ENCODE results near the gene ADTRP.

DNA sequence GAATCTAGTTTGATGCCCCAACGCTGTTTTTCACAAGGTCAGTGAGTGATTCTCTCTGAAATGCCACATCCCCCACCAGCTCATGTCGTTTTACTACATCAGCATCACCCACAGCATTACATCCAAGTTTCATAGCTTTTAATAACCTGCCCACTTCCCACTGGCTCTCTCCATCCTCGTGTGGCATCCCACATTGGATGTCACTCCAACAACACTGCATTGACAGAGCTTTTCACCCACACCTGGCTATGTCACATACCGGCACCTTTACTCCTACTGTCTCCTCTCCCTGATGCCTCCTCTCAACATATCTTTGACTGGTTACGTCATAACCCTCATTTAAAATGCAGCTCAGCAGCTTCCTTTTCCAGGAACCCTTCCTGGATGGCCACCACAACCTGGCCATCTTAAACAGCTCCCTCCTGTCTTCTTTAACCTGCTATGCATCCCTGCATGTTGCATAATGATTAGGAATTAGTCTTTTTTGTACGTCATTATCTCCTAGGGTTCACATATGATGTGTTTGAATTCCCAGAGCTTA, 5.0 kb upstream of the ADTRP start:
- TF ChIP-seq ZFP30 (CRISPR knock-in tag; IDR thresholded peaks at IDR 0.05) (no peak), ESRRG (CRISPR knock-in tag; IDR thresholded peaks at IDR 0.05) (no peak), PPARA (CRISPR knock-in tag; IDR thresholded peaks at IDR 0.05; ENCODE audit: borderline replicate concordance) (no peak), ZC3H10 (CRISPR knock-in tag; IDR thresholded peaks at IDR 0.05) (no peak), ARNTL (CRISPR knock-in tag; IDR thresholded peaks at IDR 0.05; ENCODE audit: borderline replicate concordance, low read depth) (no peak)
- TF ChIP-seq, protein P1, sequence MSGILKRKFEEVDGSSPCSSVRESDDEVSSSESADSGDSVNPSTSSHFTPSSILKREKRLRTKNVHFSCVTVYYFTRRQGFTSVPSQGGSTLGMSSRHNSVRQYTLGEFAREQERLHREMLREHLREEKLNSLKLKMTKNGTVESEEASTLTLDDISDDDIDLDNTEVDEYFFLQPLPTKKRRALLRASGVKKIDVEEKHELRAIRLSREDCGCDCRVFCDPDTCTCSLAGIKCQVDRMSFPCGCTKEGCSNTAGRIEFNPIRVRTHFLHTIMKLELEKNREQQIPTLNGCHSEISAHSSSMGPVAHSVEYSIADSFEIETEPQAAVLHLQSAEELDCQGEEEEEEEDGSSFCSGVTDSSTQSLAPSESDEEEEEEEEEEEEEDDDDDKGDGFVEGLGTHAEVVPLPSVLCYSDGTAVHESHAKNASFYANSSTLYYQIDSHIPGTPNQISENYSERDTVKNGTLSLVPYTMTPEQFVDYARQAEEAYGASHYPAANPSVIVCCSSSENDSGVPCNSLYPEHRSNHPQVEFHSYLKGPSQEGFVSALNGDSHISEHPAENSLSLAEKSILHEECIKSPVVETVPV (CRISPR knock-in tag; IDR thresholded peaks at IDR 0.05) = no peak

Data from SK-N-SH treated with all-trans-retinoic acid at 6 μM for 48 hours (cell line).